ENCODE data around the gene ZNF692. TPM values are rescaled to one million over a fixed set of nuclear protein-coding genes. Genes with fewer than 3 reads are reported as not detected.

The ZNF692 gene
- total and polyA plus RNA-seq, 2 of the 13 experiments (the other 11 are each of a cell fraction or from before 2014, with no cell fraction given) = 27.3 to 45.8 TPM

DNA sequence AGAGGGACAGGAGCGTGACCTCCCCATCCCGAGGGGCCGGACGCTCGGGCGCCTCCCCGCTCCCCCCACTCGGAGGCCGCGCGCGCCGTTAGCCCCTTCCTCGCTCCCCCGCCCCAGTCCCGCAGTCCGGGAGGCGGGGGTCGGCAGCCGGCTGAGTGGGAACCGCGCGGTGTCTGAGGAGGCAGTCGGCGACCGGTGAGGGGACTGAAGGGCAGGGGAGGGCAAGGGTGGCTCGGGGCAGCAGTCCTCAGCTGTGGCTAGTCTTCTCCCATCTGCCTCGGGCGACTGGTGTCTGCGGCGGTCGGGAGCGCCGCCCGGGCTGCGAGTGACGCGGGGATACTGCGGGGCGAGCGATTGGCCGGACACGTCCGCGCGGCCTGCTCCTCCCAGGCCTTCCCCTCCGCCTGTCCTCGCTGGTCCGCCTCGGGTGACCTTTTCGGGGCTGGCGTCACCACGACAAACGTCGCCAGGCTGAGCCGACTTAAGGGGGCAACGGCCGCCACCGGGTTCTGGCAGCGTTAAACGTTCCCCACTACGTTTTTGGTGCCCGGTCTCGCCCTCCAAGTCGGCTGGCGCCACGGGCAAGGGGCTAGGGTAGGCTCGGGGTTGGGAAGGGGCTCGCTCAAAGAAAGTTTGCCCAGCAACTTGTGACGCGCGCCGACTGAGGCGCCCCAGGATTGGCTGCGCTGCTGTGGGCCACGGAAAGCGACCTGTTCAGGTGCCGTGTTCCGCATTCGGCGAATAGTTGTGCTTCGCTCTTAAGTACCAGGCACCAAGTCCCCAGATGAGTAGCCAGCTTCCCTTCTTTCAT is 20.3 kb downstream of the ZNF692 start (continued):
- TF ChIP-seq, protein P1, sequence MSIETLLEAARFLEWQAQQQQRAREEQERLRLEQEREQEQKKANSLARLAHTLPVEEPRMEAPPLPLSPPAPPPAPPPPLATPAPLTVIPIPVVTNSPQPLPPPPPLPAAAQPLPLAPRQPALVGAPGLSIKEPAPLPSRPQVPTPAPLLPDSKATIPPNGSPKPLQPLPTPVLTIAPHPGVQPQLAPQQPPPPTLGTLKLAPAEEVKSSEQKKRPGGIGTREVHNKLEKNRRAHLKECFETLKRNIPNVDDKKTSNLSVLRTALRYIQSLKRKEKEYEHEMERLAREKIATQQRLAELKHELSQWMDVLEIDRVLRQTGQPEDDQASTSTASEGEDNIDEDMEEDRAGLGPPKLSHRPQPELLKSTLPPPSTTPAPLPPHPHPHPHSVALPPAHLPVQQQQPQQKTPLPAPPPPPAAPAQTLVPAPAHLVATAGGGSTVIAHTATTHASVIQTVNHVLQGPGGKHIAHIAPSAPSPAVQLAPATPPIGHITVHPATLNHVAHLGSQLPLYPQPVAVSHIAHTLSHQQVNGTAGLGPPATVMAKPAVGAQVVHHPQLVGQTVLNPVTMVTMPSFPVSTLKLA (IDR thresholded peaks at IDR 0.05) = no peak
- TF ChIP-seq ZNF101 (CRISPR knock-in tag; IDR thresholded peaks at IDR 0.05; ENCODE audit: borderline replicate concordance, low read depth) (no peak; the same call in 1 of the 2 replicates), ERF (CRISPR knock-in tag; IDR thresholded peaks at IDR 0.05) (peak; percentile 20; the same call in 1 of the 2 replicates), ZFX (CRISPR knock-in tag; IDR thresholded peaks at IDR 0.05; ENCODE audit: low read depth) (peak; percentile 97), MEIS1 (CRISPR knock-in tag; IDR thresholded peaks at IDR 0.05; ENCODE audit: borderline replicate concordance) (no peak), ZSCAN31 (CRISPR knock-in tag; IDR thresholded peaks at IDR 0.05; ENCODE audit: low read depth) (peak; percentile 87; the same call in 1 of the 2 replicates), LCORL (IDR thresholded peaks at IDR 0.05) (no peak), LCORL (CRISPR knock-in tag; IDR thresholded peaks at IDR 0.05) (peak; percentile 68), BCL6 (CRISPR knock-in tag; IDR thresholded peaks at IDR 0.05) (no peak), ZNF75D (CRISPR knock-in tag; IDR thresholded peaks at IDR 0.05; ENCODE audit: borderline replicate concordance) (0 out of 2 replicates have a peak, but pooled peaks have one; percentile 72), ZBTB20 (CRISPR knock-in tag; IDR thresholded peaks at IDR 0.05; ENCODE audit: borderline replicate concordance, low read depth) (peak; percentile 77; the same call in 1 of the 2 replicates), MEF2D (CRISPR knock-in tag; IDR thresholded peaks at IDR 0.05) (peak; percentile 80), ZNF792 (CRISPR knock-in tag; IDR thresholded peaks at IDR 0.05) (no peak), ZNF546 (CRISPR knock-in tag; conservative IDR thresholded peaks at IDR 0.05) (0 out of 2 replicates have a peak, but pooled peaks have one; percentile 45), ZNF766 (CRISPR knock-in tag; IDR thresholded peaks at IDR 0.05; ENCODE audit: borderline replicate concordance) (no peak), PRPF4 (IDR thresholded peaks at IDR 0.05; ENCODE audit: low read depth, low read length, poor library complexity, severe bottlenecking) (no peak)
- TF ChIP-seq, protein P2, sequence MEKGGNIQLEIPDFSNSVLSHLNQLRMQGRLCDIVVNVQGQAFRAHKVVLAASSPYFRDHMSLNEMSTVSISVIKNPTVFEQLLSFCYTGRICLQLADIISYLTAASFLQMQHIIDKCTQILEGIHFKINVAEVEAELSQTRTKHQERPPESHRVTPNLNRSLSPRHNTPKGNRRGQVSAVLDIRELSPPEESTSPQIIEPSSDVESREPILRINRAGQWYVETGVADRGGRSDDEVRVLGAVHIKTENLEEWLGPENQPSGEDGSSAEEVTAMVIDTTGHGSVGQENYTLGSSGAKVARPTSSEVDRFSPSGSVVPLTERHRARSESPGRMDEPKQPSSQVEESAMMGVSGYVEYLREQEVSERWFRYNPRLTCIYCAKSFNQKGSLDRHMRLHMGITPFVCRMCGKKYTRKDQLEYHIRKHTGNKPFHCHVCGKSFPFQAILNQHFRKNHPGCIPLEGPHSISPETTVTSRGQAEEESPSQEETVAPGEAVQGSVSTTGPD (CRISPR knock-in tag; IDR thresholded peaks at IDR 0.05) = no peak
- TF ChIP-seq, protein P3, sequence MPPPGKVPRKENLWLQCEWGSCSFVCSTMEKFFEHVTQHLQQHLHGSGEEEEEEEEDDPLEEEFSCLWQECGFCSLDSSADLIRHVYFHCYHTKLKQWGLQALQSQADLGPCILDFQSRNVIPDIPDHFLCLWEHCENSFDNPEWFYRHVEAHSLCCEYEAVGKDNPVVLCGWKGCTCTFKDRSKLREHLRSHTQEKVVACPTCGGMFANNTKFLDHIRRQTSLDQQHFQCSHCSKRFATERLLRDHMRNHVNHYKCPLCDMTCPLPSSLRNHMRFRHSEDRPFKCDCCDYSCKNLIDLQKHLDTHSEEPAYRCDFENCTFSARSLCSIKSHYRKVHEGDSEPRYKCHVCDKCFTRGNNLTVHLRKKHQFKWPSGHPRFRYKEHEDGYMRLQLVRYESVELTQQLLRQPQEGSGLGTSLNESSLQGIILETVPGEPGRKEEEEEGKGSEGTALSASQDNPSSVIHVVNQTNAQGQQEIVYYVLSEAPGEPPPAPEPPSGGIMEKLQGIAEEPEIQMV (CRISPR knock-in tag; IDR thresholded peaks at IDR 0.05; ENCODE audit: low read depth) = no peak; the same call in none of the 2 replicates
- TF ChIP-seq, protein P4, sequence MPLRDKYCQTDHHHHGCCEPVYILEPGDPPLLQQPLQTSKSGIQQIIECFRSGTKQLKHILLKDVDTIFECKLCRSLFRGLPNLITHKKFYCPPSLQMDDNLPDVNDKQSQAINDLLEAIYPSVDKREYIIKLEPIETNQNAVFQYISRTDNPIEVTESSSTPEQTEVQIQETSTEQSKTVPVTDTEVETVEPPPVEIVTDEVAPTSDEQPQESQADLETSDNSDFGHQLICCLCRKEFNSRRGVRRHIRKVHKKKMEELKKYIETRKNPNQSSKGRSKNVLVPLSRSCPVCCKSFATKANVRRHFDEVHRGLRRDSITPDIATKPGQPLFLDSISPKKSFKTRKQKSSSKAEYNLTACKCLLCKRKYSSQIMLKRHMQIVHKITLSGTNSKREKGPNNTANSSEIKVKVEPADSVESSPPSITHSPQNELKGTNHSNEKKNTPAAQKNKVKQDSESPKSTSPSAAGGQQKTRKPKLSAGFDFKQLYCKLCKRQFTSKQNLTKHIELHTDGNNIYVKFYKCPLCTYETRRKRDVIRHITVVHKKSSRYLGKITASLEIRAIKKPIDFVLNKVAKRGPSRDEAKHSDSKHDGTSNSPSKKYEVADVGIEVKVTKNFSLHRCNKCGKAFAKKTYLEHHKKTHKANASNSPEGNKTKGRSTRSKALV (CRISPR knock-in tag; IDR thresholded peaks at IDR 0.05) = no peak
- TF ChIP-seq, protein P5, sequence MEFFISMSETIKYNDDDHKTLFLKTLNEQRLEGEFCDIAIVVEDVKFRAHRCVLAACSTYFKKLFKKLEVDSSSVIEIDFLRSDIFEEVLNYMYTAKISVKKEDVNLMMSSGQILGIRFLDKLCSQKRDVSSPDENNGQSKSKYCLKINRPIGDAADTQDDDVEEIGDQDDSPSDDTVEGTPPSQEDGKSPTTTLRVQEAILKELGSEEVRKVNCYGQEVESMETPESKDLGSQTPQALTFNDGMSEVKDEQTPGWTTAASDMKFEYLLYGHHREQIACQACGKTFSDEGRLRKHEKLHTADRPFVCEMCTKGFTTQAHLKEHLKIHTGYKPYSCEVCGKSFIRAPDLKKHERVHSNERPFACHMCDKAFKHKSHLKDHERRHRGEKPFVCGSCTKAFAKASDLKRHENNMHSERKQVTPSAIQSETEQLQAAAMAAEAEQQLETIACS (CRISPR knock-in tag; IDR thresholded peaks at IDR 0.05) = 0 out of 2 replicates have a peak, but pooled peaks have one; percentile 3
- TF ChIP-seq, protein P6, sequence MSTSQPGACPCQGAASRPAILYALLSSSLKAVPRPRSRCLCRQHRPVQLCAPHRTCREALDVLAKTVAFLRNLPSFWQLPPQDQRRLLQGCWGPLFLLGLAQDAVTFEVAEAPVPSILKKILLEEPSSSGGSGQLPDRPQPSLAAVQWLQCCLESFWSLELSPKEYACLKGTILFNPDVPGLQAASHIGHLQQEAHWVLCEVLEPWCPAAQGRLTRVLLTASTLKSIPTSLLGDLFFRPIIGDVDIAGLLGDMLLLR (CRISPR knock-in tag; IDR thresholded peaks at IDR 0.05) = no peak; the same call in 1 of the 2 replicates

Data from HepG2 (cell line).